Metanephros (tissue), 1 donor: ENCODE measurements around the gene FKBP1A. TPM values are rescaled to one million over a fixed set of nuclear protein-coding genes. Genes with fewer than 3 reads are reported as not detected.

Experiments
- total RNA-seq: library from RNA; depleted of rRNA; stranded (reverse); fragments of >200 nt; gene quantifications from one replicate; pipeline ENCODE4 v1.2.3, GENCODE V29; 2014

FKBP1A gene
- 125 TPM for total RNA-seq

GRCh38 chr20:1392693-1393506, at the start of gene FKBP1A:
FKBP1A (minus strand) TSS chr20:1393054; CDS start chr20:1392998, 56 bp downstream.

GRCh38 chr20:1328680-1329330, 64.0 kb downstream of the FKBP1A start, which contains the start of gene SDCBP2:
SDCBP2 (minus strand) TSS chr20:1329139; CDS start chr20:1320416, 8,723 bp downstream.

Other genes starting within 250 kb of the FKBP1A start
- gene TMEM74B, start 208.1 kb downstream of the FKBP1A start, total RNA-seq: 2.7 TPM
- gene C20orf202, start 189.6 kb downstream of the FKBP1A start, total RNA-seq: 0.47 TPM
- not detected for gene RAD21L1, start 167.0 kb downstream of the FKBP1A start, total RNA-seq
- 3.6 TPM for gene SNPH, start 126.8 kb downstream of the FKBP1A start, total RNA-seq
- gene SDCBP2, start 63.9 kb downstream of the FKBP1A start, total RNA-seq: 2.5 TPM
- gene NSFL1C, start 73.8 kb upstream of the FKBP1A start, total RNA-seq: 35.8 TPM
- 5.5 TPM for gene SIRPB2, start 98.4 kb upstream of the FKBP1A start, total RNA-seq
- gene SIRPD, start 164.7 kb upstream of the FKBP1A start, total RNA-seq: 0.12 TPM
- 1.8 TPM for gene SIRPB1, start 227.0 kb upstream of the FKBP1A start, total RNA-seq